Measurements from ENCODE around the gene TLX3. TPM values are rescaled to one million over a fixed set of nuclear protein-coding genes. Genes with fewer than 3 reads are reported as not detected.

TLX3 gene
- total and polyA plus RNA-seq, 10 of the 15 experiments (the other 5 are each of a cell fraction or from before 2014, with no cell fraction given): not detected

DNA sequence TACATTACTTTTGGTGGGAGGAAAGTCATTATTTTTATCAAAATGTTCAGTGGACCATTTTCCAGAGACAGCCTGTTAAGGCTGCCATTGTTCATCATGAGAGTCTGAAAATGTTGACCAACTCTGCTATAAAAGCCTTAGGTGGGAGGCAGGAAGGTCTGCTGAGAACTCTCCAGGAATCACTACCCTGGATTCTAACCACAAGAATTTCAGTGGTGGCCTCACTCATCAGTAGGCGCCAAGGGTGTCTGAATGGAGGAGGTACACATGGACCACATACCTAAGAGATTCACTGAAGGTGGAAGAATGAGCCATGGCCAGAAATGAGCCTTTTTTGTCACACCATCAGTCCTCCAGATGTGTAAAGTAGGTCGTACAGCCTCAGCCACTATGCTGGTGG is 21.0 kb upstream of the TLX3 start (continued):
- TF ChIP-seq, protein P1, sequence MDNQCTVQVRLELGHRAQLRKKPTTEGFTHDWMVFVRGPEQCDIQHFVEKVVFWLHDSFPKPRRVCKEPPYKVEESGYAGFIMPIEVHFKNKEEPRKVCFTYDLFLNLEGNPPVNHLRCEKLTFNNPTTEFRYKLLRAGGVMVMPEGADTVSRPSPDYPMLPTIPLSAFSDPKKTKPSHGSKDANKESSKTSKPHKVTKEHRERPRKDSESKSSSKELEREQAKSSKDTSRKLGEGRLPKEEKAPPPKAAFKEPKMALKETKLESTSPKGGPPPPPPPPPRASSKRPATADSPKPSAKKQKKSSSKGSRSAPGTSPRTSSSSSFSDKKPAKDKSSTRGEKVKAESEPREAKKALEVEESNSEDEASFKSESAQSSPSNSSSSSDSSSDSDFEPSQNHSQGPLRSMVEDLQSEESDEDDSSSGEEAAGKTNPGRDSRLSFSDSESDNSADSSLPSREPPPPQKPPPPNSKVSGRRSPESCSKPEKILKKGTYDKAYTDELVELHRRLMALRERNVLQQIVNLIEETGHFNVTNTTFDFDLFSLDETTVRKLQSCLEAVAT (IDR thresholded peaks at IDR 0.05): no peak
- TF ChIP-seq PAX8 (IDR thresholded peaks at IDR 0.05) (no peak), BCL11A (IDR thresholded peaks at IDR 0.05; ENCODE audit: low read depth, low read length) (no peak), CHD4 (IDR thresholded peaks at IDR 0.05) (no peak), MTA3 (IDR thresholded peaks at IDR 0.05; ENCODE audit: borderline replicate concordance, low read length) (no peak), WRNIP1 (IDR thresholded peaks at IDR 0.05; ENCODE audit: borderline replicate concordance, low read depth, low read length) (no peak), RBBP5 (conservative IDR thresholded peaks at IDR 0.05) (no peak), SREBF2 (IDR thresholded peaks at IDR 0.05; ENCODE audit: low read length) (no peak), NR2F1 (conservative IDR thresholded peaks at IDR 0.05) (no peak), EP300 (IDR thresholded peaks at IDR 0.05; ENCODE audit: borderline replicate concordance in 1 of 2, control insufficient read depth in 1 of 2, low read depth in 2 of 2, low read length in 2 of 2) (no peak)
- TF ChIP-seq, protein P2, sequence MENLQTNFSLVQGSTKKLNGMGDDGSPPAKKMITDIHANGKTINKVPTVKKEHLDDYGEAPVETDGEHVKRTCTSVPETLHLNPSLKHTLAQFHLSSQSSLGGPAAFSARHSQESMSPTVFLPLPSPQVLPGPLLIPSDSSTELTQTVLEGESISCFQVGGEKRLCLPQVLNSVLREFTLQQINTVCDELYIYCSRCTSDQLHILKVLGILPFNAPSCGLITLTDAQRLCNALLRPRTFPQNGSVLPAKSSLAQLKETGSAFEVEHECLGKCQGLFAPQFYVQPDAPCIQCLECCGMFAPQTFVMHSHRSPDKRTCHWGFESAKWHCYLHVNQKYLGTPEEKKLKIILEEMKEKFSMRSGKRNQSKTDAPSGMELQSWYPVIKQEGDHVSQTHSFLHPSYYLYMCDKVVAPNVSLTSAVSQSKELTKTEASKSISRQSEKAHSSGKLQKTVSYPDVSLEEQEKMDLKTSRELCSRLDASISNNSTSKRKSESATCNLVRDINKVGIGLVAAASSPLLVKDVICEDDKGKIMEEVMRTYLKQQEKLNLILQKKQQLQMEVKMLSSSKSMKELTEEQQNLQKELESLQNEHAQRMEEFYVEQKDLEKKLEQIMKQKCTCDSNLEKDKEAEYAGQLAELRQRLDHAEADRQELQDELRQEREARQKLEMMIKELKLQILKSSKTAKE (IDR thresholded peaks at IDR 0.05; ENCODE audit: low read depth, poor library complexity, severe bottlenecking): no peak
- TF ChIP-seq, protein P3, sequence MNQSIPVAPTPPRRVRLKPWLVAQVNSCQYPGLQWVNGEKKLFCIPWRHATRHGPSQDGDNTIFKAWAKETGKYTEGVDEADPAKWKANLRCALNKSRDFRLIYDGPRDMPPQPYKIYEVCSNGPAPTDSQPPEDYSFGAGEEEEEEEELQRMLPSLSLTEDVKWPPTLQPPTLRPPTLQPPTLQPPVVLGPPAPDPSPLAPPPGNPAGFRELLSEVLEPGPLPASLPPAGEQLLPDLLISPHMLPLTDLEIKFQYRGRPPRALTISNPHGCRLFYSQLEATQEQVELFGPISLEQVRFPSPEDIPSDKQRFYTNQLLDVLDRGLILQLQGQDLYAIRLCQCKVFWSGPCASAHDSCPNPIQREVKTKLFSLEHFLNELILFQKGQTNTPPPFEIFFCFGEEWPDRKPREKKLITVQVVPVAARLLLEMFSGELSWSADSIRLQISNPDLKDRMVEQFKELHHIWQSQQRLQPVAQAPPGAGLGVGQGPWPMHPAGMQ (IDR thresholded peaks at IDR 0.05; ENCODE audit: borderline replicate concordance): no peak
- TF ChIP-seq, protein P4, sequence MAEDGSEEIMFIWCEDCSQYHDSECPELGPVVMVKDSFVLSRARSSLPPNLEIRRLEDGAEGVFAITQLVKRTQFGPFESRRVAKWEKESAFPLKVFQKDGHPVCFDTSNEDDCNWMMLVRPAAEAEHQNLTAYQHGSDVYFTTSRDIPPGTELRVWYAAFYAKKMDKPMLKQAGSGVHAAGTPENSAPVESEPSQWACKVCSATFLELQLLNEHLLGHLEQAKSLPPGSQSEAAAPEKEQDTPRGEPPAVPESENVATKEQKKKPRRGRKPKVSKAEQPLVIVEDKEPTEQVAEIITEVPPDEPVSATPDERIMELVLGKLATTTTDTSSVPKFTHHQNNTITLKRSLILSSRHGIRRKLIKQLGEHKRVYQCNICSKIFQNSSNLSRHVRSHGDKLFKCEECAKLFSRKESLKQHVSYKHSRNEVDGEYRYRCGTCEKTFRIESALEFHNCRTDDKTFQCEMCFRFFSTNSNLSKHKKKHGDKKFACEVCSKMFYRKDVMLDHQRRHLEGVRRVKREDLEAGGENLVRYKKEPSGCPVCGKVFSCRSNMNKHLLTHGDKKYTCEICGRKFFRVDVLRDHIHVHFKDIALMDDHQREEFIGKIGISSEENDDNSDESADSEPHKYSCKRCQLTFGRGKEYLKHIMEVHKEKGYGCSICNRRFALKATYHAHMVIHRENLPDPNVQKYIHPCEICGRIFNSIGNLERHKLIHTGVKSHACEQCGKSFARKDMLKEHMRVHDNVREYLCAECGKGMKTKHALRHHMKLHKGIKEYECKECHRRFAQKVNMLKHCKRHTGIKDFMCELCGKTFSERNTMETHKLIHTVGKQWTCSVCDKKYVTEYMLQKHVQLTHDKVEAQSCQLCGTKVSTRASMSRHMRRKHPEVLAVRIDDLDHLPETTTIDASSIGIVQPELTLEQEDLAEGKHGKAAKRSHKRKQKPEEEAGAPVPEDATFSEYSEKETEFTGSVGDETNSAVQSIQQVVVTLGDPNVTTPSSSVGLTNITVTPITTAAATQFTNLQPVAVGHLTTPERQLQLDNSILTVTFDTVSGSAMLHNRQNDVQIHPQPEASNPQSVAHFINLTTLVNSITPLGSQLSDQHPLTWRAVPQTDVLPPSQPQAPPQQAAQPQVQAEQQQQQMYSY (CRISPR knock-in tag; IDR thresholded peaks at IDR 0.05): no peak
